CD4-positive, alpha-beta T cell treated with Interleukin-2 at 100 ng/mL for 4 hours (primary cell): Measurements from ENCODE around the gene FBXO31.
"Not testable (repeated sequence)": the region's sequence is repeated elsewhere in the genome, so short reads cannot be mapped to it uniquely, and the experiment has no call there.

Experiments
- DNase-seq: peaks from one replicate; pipeline ENCODE4 v3.0.0-alpha.2; 2020; ENCODE audit warnings: low spot score

FBXO31 gene

DNA sequence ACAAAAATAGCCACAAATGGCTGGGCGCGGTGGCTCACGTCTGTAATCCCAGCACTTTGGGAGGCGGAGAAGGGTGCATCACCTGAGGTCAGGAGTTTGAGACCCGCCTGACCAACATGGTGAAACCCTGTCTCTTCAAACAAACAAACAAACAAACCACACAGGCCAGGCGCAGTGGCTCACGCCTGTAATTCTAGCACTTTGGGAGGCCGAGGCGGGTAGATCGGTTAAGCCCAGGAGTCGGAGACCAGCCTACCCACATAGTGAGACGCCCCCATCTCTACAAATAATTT lies 1.2 kb upstream of the FBXO31 start:
- DNase-seq = not testable (repeated sequence)

- no peak for DNase-seq
Observed at GRCh38 chr16:87384162-87384874, 742 bp upstream of the FBXO31 start.

- DNase-seq = no peak
Observed at GRCh38 chr16:87382023-87382785, 1.4 kb downstream of the FBXO31 start.

DNA sequence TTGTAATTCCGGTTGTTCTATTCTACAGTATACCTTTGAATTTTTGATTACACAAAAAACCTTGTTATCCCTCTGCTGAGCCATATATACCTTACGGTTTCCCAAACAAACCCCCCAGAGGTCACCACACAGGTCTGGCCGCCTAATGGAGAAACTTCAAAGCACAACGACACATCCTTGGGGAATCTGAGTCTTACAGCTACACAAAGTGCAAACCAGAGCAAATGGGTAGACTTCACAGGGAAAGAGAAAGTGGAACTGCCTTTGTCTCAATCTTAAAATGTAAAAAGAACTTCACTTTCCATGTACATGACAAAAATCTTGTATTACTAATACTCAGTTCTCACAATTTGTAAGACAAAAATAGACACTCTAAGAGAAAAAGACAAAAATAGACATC lies 2.7 kb downstream of the FBXO31 start:
- DNase-seq = no peak

GRCh38 chr16:87380403-87380802 lies 3.2 kb downstream of the FBXO31 start:
- DNase-seq = no peak

DNA sequence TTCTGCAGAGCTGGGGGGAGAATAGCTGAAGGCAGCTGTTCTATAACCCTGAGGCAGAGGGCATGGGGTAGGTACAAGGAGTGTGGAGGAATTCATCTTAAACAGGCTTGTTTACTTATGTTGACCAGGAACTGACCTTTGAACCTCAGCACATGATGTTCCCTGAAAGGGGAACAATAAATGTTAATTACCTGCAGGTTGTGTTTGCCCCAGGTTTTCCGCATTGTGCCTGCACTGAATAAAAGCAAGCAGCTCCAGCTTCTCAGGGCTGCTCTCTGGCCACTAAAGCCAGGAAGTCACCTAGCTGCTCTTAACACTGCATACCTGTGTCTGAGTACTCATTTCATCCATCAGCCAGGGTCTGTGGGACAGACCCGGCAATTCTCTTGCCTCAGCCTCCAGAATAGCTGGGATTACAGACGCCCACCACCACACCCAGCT lies 4.2 kb downstream of the FBXO31 start:
- not testable (repeated sequence) for DNase-seq

DNA sequence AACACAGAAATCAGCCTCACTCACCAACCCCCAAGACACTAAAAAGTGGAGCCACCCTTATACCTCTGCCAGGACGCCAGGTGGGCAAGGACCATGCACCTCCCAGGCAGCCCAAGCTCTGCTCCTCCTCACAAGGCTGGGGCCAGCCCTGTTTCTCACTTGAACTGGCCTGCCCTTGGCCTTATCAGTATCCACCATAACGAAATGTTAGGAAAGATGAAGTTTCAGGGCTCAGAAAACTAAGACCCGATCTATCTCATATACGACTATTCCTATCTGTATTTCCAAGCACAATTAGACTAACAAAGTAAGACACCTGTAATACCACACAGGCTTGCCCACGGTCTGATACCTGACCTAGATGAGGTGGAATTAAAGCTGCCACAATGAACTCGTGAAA lies 6.9 kb downstream of the FBXO31 start:
- no peak for DNase-seq

DNA sequence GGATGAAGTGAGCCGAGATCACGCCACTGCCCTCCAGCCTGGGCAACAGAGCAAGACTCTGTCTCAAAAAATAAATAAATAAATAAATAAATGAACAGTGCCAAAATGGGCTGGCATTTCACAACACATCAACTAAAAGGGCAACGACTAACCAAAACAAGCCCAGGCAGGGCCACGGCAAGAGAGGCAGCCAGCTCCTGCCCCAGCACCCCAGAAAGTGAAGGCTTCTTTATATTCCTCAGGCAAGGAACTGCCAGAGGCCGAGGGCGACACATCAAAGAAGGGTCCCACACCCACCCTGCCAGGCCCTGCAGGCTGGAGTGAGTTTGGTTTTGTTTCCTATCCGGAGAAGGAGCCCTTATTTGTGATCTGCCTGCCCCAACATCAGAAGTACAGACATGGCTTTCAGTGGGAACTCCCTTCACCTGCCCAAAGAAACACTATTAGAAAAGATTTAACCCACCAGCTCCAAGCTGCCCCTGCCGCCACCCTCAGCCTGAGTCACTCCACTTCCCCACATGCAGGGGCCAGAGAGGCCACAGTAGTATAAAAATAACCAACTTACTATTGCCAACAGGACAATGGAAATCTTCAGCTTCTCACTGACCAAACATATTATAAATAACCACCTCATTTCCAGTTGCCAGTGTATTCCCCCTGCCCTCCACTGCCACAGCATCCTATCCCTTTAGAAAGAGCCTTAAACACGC lies 8.0 kb downstream of the FBXO31 start:
- no peak for DNase-seq

GRCh38 chr16:87374313-87374712 lies 9.3 kb downstream of the FBXO31 start:
- no peak for DNase-seq

GRCh38 chr16:87372305-87372704 lies 11.3 kb downstream of the FBXO31 start:
- DNase-seq = no peak

DNA sequence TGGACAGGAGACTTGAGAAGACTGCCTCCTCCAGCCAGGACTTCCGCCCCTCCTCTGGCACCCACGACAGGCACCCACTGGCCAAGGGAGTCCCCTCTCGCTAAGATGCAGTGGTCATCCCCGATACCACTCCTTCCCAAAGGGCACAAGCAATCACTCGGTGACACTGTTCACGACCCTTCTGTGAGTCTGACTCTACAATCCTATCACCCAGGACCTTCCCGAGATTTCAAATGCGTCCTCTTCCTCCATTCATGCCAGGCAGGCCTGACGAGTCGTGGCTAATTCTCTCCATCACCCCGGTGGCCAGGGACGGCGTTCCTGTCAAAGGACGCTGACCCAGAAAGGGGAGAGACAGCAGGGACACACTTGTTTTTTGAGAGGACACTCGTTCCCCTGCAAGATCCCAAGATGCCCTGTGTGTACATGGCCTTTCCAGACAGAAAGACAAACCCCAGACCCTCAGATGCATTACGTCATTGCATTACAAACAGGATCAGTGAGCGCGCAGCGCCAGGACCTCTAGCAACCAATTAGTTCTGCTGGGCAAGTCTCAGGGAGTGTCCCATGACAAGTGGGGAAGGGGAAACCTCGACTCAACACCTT lies 12.2 kb downstream of the FBXO31 start:
- DNase-seq = no peak

- DNase-seq = no peak
Observed at GRCh38 chr16:87369796-87370719, 13.5 kb downstream of the FBXO31 start.

- DNase-seq = no peak
Observed at GRCh38 chr16:87369117-87369765, 14.3 kb downstream of the FBXO31 start.

- no peak for DNase-seq
Observed at GRCh38 chr16:87368029-87368770, 15.4 kb downstream of the FBXO31 start.

DNA sequence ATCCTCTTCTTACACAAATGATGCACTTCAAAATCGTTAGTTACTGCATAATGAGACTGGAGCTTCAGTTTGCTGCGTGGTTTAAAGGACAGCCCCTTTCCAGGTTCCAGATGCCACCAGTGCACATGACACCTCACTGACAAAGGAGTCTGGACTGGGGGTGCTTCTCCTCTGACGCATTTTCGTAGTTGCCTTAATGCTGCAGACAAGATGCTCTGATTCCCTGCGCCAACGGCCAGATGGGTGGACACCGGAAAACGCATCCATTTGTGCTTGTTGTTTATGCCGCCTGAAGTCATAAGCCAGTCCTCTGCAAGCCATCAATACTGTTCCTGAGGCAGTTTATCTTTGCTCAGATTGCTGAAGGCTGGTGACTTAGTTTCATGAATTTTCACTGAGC lies 16.0 kb downstream of the FBXO31 start:
- no peak for DNase-seq

DNA sequence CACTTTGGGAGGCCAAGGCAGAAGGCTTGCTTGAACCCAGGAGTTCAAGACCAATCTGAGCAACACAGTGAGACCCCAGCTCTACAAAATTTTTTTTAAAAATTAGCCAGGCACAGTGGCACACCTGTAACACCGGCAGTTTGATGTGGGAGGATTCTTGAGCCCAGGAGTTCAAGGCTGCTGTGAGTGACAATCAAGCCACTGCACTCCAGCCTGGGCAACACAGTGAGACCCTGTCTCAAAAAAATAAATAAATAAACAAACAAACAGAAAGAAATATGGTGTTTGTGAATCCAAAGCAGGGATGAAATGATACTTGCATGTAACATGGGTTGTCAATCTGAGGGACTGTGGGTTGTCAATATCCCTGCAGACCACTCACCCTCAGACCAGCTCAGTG lies 16.6 kb downstream of the FBXO31 start:
- no peak for DNase-seq

DNA sequence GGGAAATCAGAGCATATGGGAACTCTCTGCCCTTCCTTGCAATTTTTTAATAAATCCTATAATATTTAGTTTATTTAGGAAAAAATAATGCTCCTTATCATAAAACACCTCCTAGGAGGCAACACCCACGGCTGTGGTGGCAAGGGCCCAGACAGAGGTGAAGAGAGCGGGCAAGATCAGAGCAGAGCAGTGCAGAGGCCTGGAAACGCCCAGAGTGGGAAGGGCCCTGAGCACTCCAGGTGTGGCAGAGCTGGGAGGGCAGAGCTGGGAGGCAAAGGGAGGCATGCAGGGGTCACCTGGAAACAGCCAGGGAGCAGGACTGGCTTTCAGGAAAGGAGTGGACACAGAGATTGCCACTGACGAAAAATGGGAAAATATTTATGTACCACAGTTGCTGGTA lies 17.3 kb downstream of the FBXO31 start:
- no peak for DNase-seq

DNA sequence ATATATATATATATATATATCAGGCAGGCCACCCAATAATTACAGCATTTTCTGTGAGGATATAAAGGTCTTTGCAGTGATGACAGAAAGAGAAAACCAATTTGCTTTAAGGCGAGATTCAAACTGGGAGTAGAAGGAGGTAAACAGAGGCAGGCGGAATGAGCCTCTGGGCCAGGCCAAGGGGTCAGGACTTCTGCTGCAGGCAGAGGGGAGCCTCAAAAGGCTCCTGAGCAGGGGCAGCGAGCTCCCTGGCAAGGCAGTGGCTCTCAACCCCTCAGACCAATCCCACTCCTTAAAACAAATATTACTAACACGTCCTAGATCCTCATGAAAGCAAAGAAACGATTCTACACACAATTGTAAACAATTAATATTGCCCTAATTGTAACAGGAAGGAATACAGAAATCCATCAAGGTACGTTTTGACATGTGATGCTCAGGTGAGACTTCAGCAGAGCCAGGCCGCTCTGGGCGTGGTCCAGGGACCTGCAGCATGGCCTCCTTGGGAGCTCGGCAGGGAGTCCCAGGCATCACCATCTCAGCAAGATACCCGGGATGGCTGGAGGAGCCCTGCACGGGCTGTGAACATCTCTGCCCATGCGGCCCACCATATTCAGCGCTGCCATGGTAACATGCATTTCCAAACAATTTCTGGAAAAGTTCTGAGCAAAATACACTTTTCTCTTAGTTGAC lies 18.4 kb downstream of the FBXO31 start:
- no peak for DNase-seq

- DNase-seq = no peak
Observed at GRCh38 chr16:87363771-87364455, 19.7 kb downstream of the FBXO31 start.
